SK-N-SH (cell line): ENCODE measurements around the gene COL12A1.

Experiments used
- CHD2 ChIP-seq: fragments of 150-350 bp; IDR thresholded peaks from 2 replicates; pipeline ENCODE4 v1.6.1; 2018; ENCODE audit warnings: low read length; ENCODE audit not compliant: partially characterized antibody
- CTCF ChIP-seq: fragments of 200-600 bp; sonication (generic); IDR thresholded peaks from 2 replicates; pipeline ENCODE4 v1.6.1; 2017; ENCODE audit warnings: antibody characterized with exemption, mild to moderate bottlenecking, moderate library complexity
- ELF1 ChIP-seq: IDR thresholded peaks from 2 replicates; pipeline ENCODE4 v1.4.0; 2012
- JUND ChIP-seq: IDR thresholded peaks from 2 replicates; pipeline ENCODE4 v1.4.0; 2012
- MXI1 ChIP-seq: IDR thresholded peaks from 2 replicates; pipeline ENCODE4 v1.6.1; 2012; ENCODE audit warnings: mild to moderate bottlenecking, low read depth, low read length, improper control_type of control experiment
- NFIC ChIP-seq: IDR thresholded peaks from 2 replicates; pipeline ENCODE4 v1.4.0; 2012; ENCODE audit warnings: borderline replicate concordance
- PBX3 ChIP-seq: IDR thresholded peaks from 2 replicates; pipeline ENCODE4; 2012
- POLR2AphosphoS5 ChIP-seq: IDR thresholded peaks from 2 replicates; pipeline ENCODE4 v1.6.1; 2012; ENCODE audit warnings: low read depth, low read length
- RCOR1 ChIP-seq: fragments of 150-350 bp; IDR thresholded peaks from 2 replicates; pipeline ENCODE4 v1.6.1; 2017; ENCODE audit warnings: antibody characterized with exemption, low read length
- REST ChIP-seq: IDR thresholded peaks from 2 replicates; pipeline ENCODE4 v1.6.1; 2012; ENCODE audit warnings: mild to moderate bottlenecking, low read depth, low read length, moderate library complexity
- YY1 ChIP-seq: IDR thresholded peaks from 2 replicates; pipeline ENCODE4 v1.4.0; 2012; ENCODE audit warnings: low read depth, mild to moderate bottlenecking
- TF ChIP-seq, protein P1 (sequence below): IDR thresholded peaks from 2 replicates; pipeline ENCODE4 v1.4.0; 2012; ENCODE audit warnings: low read depth
- TF ChIP-seq, protein P2 (sequence below): IDR thresholded peaks from 2 replicates; pipeline ENCODE4 v1.4.0; 2012; ENCODE audit warnings: low read depth, borderline replicate concordance

- TF ChIP-seq CTCF: no peak
- no peak for TF ChIP-seq ELF1
- no peak for TF ChIP-seq REST
- no peak for TF ChIP-seq JUND
- no peak for TF ChIP-seq MXI1
- TF ChIP-seq NFIC: no peak
- TF ChIP-seq, protein P1, sequence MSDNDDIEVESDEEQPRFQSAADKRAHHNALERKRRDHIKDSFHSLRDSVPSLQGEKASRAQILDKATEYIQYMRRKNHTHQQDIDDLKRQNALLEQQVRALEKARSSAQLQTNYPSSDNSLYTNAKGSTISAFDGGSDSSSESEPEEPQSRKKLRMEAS: no peak
- TF ChIP-seq PBX3: no peak
- TF ChIP-seq, protein P2, sequence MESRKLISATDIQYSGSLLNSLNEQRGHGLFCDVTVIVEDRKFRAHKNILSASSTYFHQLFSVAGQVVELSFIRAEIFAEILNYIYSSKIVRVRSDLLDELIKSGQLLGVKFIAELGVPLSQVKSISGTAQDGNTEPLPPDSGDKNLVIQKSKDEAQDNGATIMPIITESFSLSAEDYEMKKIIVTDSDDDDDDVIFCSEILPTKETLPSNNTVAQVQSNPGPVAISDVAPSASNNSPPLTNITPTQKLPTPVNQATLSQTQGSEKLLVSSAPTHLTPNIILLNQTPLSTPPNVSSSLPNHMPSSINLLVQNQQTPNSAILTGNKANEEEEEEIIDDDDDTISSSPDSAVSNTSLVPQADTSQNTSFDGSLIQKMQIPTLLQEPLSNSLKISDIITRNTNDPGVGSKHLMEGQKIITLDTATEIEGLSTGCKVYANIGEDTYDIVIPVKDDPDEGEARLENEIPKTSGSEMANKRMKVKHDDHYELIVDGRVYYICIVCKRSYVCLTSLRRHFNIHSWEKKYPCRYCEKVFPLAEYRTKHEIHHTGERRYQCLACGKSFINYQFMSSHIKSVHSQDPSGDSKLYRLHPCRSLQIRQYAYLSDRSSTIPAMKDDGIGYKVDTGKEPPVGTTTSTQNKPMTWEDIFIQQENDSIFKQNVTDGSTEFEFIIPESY: no peak
- TF ChIP-seq CHD2: no peak
- TF ChIP-seq POLR2AphosphoS5: no peak
- no peak for TF ChIP-seq RCOR1
- TF ChIP-seq YY1: no peak
These were observed 58.3 kb downstream of the COL12A1 start for GRCh38 chr6:75147512-75147911.
